ENCODE results near the gene HLA-E.

HLA-E gene

DNA sequence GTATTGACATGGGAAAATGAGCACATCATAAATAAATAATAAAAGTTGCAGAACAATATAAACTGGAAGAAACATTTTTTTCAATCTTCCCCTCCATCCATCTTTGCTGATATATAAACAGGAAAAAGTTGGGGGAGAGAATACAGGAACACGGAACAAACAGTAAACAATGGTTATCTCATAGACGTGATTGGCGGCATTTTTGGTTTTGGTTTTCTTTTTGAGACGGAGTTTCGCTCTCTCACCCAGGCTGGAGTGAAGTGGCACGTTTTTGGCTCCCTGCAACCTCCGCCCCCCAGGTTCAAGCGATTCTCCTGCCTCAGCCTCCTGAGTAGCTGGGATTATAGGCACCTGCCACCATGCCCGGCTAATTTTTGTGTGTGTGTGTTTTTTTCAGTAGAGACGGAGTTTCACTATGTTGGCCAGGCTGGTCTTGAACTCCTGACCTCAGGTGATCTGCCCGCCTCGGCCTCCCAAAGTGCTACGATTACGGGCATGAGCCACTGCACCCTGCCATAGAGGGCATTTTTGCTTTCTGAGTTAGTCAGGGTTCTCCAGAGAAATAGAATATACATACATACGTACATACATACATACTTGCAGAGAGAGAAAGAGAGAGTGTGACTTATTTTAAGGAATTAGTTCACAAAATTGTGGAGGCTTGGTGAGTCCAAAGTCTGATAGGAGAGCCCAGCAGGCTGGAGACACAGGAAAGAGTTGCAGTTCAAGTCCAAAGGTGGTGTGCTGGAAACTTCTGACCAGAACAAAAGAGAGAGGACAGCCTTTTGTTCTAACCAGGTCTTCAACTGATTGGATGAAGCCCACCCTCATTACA lies 44.4 kb downstream of the HLA-E start:
- DNase-seq = no peak
- Mint-ChIP-seq H3K4me3 (peak overlapping the region; percentile 78), H3K36me3 (ENCODE audit: low read depth) (peaks cover 3% of the 10 kb centered on the region), H3K27me3 (no peaks in the 10 kb centered on the region), H3K9me3 (no peaks in the 10 kb centered on the region), H3K4me1 (ENCODE audit: low read depth) (peaks cover 49% of the 10 kb centered on the region), H3K27ac (peak overlapping the region; percentile 76)

- Mint-ChIP-seq H3K36me3 (ENCODE audit: low read depth) (no peaks in the 10 kb centered on the region), H3K9me3 (no peaks in the 10 kb centered on the region), H3K27ac (no peak overlapping the region), H3K4me1 (ENCODE audit: low read depth) (peaks cover 29% of the 10 kb centered on the region), H3K27me3 (no peaks in the 10 kb centered on the region), H3K4me3 (no peak overlapping the region)
- DNase-seq = no peak
These were observed 48.6 kb downstream of the HLA-E start for GRCh38 chr6:30537931-30538330.

DNA sequence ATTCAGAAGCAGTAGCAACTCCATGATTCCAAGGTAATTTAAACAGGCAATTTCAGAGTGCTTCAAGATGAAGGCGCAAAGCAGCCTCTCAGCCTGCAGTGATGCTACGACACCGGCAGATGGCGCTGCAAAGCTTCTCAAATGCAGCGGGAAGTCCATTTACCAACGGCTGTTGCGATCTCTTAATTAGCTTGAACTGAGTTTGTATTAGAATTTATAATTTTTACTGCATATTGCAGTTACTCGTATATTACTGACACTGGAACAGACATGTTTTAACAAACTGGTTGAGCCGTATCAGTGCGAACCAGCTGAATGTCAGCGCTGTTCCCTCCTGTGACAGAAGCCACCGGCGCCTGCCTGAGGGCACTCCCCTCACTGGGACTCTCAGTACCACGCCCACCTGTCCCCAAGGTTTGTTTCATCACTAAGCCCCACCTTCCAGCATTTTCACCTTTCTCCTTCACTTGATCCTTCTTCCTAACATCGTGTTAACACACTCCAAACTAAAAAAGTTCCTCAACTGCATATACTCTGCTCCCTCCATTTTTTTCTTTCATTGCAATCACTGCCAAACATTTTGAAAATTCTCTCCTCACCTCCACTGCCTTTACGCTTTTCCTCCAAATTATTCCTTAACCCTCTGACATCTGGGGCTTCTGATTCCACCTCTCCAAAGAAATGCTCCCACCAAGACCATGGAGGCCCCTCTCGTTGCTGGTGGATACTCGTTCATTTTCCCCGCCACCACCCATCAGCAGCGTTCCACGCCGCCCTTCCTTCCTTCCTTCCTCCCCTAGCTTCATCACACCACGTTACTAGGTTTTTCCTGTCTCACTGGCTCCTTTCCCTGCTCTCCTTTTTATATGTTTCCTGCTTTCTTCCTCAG lies 52.5 kb downstream of the HLA-E start:
- no peaks in the 10 kb centered on the region for H3K9me3 Mint-ChIP-seq
- no peaks in the 10 kb centered on the region for H3K27me3 Mint-ChIP-seq
- peak; percentile 82 for DNase-seq
- peak overlapping the region; percentile 39 for H3K27ac Mint-ChIP-seq
- peaks cover 35% of the 10 kb centered on the region for H3K36me3 Mint-ChIP-seq (ENCODE audit: low read depth)
- H3K4me3 Mint-ChIP-seq = peak overlapping the region; percentile 62
- peaks cover 39% of the 10 kb centered on the region for H3K4me1 Mint-ChIP-seq (ENCODE audit: low read depth)

DNA sequence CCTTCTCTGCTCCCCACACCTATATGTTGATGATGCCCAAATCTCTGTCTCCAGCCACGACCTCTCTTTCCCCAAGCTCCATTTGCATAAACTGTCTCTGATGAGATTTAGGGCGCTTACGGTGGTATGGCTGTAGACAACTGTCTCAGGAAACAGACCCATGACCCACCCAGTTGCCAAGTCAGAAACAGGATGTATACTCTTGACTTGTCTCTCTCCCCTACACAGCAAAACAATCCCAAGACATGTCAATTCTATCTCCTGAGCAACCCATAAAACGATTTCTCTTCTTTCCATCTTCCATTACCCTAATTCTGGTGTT lies 53.1 kb downstream of the HLA-E start:
- Mint-ChIP-seq H3K4me1 (ENCODE audit: low read depth) (peaks cover 39% of the 10 kb centered on the region), H3K27me3 (no peaks in the 10 kb centered on the region)
- no peak for DNase-seq

DNA sequence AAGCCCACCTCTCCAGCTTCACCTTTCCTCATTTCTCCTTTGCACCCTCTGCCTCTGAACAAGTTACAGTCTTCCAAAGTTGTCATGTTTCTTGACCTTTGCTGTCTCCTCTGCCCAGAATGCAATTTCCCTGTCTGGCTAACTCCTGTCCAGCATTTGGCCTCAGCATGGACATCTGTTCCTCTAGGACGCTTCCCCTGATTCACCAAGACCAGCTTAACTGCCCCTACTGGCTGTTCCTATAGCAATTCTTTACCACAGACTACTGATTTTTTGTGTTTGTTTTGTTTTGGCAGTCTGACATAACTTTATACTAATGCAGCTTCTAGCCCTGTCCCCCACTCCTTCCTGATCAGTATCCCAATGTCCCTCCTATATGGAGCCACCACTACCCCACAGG lies 53.6 kb downstream of the HLA-E start:
- Mint-ChIP-seq H3K27me3 (no peaks in the 10 kb centered on the region), H3K36me3 (ENCODE audit: low read depth) (peaks cover 43% of the 10 kb centered on the region), H3K9me3 (no peaks in the 10 kb centered on the region), H3K4me1 (ENCODE audit: low read depth) (peaks cover 37% of the 10 kb centered on the region), H3K4me3 (no peak overlapping the region), H3K27ac (peak overlapping the region; percentile 16)
- no peak for DNase-seq

More for the DNA sequence above, 53.1 kb downstream of the HLA-E start:
- Mint-ChIP-seq H3K36me3 (ENCODE audit: low read depth) (peaks cover 39% of the 10 kb centered on the region), H3K9me3 (no peaks in the 10 kb centered on the region), H3K27ac (peak overlapping the region; percentile 39), H3K4me3 (peak overlapping the region; percentile 62)

Measured in activated T-cell treated with anti-CD3 and anti-CD28 coated beads, Interleukin-2, amount 50 U/mL, for 24 hours (primary cell).